HG03442 (cell line): ENCODE measurements around the gene CDKN2C.
A peak's percentile ranks its signal among the peaks of the same experiment; 100 is the strongest.
"Not testable (repeated sequence)": the region's sequence is repeated elsewhere in the genome, so short reads cannot be mapped to it uniquely, and the experiment has no call there.

Experiments used
- ATAC-seq: cut with Tn5 transposase; IDR thresholded peaks from one replicate; pipeline ENCODE4 v1.9.1; 2021; ENCODE audit warnings: mild to moderate bottlenecking, moderate library complexity; ENCODE audit not compliant: unreplicated experiment

The CDKN2C gene

GRCh38 chr1:50969611-50970508 is at the start of gene CDKN2C:
CDKN2C (plus strand) TSS chr1:50970245; CDS start chr1:50970369, 124 bp downstream.
- peak; percentile 31 for ATAC-seq

GRCh38 chr1:50920409-50920808 is 49.6 kb upstream of the CDKN2C start:
- ATAC-seq: no peak

GRCh38 chr1:50921029-50921428 is 49.0 kb upstream of the CDKN2C start:
- no peak for ATAC-seq

- ATAC-seq: no peak
Measured at GRCh38 chr1:50923564-50923963, 46.5 kb upstream of the CDKN2C start.

GRCh38 chr1:50929376-50929958 is 40.6 kb upstream of the CDKN2C start:
- ATAC-seq: no peak

- peak; percentile 72 for ATAC-seq
Measured at GRCh38 chr1:50930193-50930592, 39.9 kb upstream of the CDKN2C start.

- no peak for ATAC-seq
Measured at GRCh38 chr1:50930965-50931737, 38.9 kb upstream of the CDKN2C start.

- not testable (repeated sequence) for ATAC-seq
Measured at GRCh38 chr1:50932043-50932442, 38.0 kb upstream of the CDKN2C start.

GRCh38 chr1:50933770-50934169 is 36.3 kb upstream of the CDKN2C start:
- ATAC-seq: not testable (repeated sequence)

- no peak for ATAC-seq
Measured at GRCh38 chr1:50934838-50935237, 35.2 kb upstream of the CDKN2C start.

- ATAC-seq: not testable (repeated sequence)
Measured at GRCh38 chr1:50935276-50935675, 34.8 kb upstream of the CDKN2C start.

GRCh38 chr1:50936321-50936720 is 33.7 kb upstream of the CDKN2C start:
- ATAC-seq: no peak

- ATAC-seq: no peak
Measured at GRCh38 chr1:50940291-50940690, 29.8 kb upstream of the CDKN2C start.

- ATAC-seq: no peak
Measured at GRCh38 chr1:50942334-50942733, 27.7 kb upstream of the CDKN2C start.

GRCh38 chr1:50949286-50949982 is 20.6 kb upstream of the CDKN2C start:
- no peak for ATAC-seq

GRCh38 chr1:50950396-50950795 is 19.6 kb upstream of the CDKN2C start:
- ATAC-seq: no peak

- not testable (repeated sequence) for ATAC-seq
Measured at GRCh38 chr1:50952566-50952965, 17.5 kb upstream of the CDKN2C start.

- no peak for ATAC-seq
Measured at GRCh38 chr1:50955116-50955515, 14.9 kb upstream of the CDKN2C start.

GRCh38 chr1:50959303-50959912 is 10.6 kb upstream of the CDKN2C start:
- no peak for ATAC-seq
